ENCODE data around the gene PLGRKT.
"Not testable (repeated sequence)": the region's sequence is repeated elsewhere in the genome, so short reads cannot be mapped to it uniquely, and the experiment has no call there.

Gene PLGRKT

GRCh38 chr9:5466766-5467165 is 29.0 kb upstream of the PLGRKT start:
- Histone ChIP-seq H3K9me3 (no peaks in the 10 kb centered on the region), H3K27me3 (ENCODE audit: low read depth) (no peaks in the 10 kb centered on the region), H3K36me3 (replicated peaks) (no peaks in the 10 kb centered on the region), H3K4me1 (no peaks in the 10 kb centered on the region), H3K4me3 (no peak overlapping the region)
- no peak for DNase-seq (ENCODE audit: low spot score in 2 of 2)
- in situ Hi-C loops (cut with MboI; ENCODE audit: low sequenced_read_pairs): no loop called here

- Histone ChIP-seq H3K4me3 (no peak overlapping the region), H3K36me3 (replicated peaks) (no peaks in the 10 kb centered on the region), H3K4me1 (no peaks in the 10 kb centered on the region), H3K9me3 (no peaks in the 10 kb centered on the region), H3K27me3 (ENCODE audit: low read depth) (no peaks in the 10 kb centered on the region)
- in situ Hi-C loops (cut with MboI; ENCODE audit: low sequenced_read_pairs): no loop called here
- no peak for DNase-seq (ENCODE audit: low spot score in 2 of 2)
These were observed 28.3 kb upstream of the PLGRKT start for GRCh38 chr9:5466005-5466404.

GRCh38 chr9:5464831-5465330 is 27.2 kb upstream of the PLGRKT start:
- H3K4me1 ChIP-seq; H3K9me3 ChIP-seq; H3K36me3 ChIP-seq (replicated peaks); in situ Hi-C loops (cut with MboI; ENCODE audit: low sequenced_read_pairs); DNase-seq (ENCODE audit: low spot score in 2 of 2); H3K4me3 ChIP-seq; H3K27me3 ChIP-seq (ENCODE audit: low read depth): not testable (repeated sequence)

DNA sequence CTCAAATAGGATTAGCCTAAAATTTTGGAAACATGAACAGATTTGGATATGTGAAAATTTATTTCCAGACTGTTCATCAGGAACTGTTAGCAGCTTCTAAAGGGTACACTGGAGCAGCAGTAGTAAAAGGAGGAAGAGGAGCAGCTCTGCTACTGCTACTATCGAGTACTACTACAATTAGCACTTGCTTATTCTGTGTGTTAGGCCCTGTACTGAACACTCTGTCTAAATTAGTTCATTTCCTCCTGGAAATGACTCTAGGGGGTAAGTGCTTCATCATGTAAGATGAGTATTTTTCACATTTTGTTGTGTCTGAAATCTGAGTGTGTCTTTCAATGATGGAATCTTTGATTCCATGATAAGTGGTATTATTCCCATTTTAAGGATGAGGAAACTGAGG is 22.4 kb upstream of the PLGRKT start:
- Histone ChIP-seq H3K4me3 (no peak overlapping the region), H3K9me3 (no peaks in the 10 kb centered on the region), H3K36me3 (replicated peaks) (no peaks in the 10 kb centered on the region), H3K27me3 (ENCODE audit: low read depth) (no peaks in the 10 kb centered on the region), H3K4me1 (no peaks in the 10 kb centered on the region)
- DNase-seq (ENCODE audit: low spot score in 2 of 2): no peak
- in situ Hi-C loops (cut with MboI; ENCODE audit: low sequenced_read_pairs): no loop called here

DNA sequence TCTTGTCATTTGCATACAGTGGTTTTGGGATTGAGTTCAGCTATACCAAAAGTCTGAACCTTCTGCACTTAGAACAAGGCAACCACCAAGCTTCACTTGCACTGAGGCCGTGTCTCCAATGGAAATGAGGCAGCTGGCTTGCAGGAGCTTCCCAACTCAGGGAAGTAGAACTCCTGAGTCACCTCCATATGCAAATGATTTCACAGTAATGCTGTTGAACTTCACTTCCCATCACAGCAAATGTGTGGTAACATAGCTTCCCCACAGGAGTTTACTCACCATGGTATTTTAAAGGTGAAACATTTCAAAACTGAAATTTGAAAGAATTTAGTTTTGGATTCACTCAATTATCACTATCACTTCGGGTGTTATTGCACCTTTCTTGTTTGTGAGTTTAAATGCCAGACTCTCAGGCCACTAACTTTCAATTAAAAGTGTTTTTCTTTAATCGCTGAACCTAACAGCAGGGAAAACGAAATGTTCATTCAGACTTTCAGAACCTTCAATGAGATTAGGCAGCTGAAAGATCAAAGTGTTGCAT is 21.6 kb upstream of the PLGRKT start:
- Histone ChIP-seq H3K4me3 (no peak overlapping the region), H3K4me1 (no peaks in the 10 kb centered on the region), H3K27me3 (ENCODE audit: low read depth) (no peaks in the 10 kb centered on the region), H3K9me3 (no peaks in the 10 kb centered on the region), H3K36me3 (replicated peaks) (no peaks in the 10 kb centered on the region)
- no peak for DNase-seq (ENCODE audit: low spot score in 2 of 2)
- in situ Hi-C loops (cut with MboI; ENCODE audit: low sequenced_read_pairs): loop anchor here (10.0 kb wide), 1 partner anchor 125 kb away; no protein-coding TSS in a partner anchor

DNA sequence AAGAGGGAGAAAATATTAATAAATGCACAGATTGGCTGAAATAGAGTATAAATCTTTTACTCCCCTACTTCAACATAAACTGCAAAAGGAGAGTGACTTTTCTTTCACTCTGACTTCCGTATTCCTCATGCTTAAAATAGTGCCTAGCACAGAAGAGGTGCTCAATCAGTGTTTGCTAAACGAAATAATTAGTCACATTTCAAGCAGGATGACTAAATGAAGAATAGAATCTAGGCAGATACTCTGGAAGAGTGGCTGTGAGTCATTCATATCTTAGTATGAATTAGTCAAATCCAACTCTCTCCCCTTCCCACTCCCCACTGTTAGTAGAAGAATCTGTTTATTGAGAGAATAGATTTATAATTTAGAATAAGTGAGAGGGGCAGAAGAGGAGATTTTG is 17.5 kb upstream of the PLGRKT start:
- H3K36me3 ChIP-seq (replicated peaks): no peaks in the 10 kb centered on the region
- H3K4me3 ChIP-seq: no peak overlapping the region
- no peaks in the 10 kb centered on the region for H3K9me3 ChIP-seq
- H3K4me1 ChIP-seq: peaks cover 2% of the 10 kb centered on the region; the same call in 1 of the 2 replicates
- in situ Hi-C loops (cut with MboI; ENCODE audit: low sequenced_read_pairs): loop anchor here (10.0 kb wide), 1 partner anchor 130 kb away; no protein-coding TSS in a partner anchor
- H3K27me3 ChIP-seq (ENCODE audit: low read depth): no peaks in the 10 kb centered on the region
- DNase-seq (ENCODE audit: low spot score in 2 of 2): no peak

GRCh38 chr9:5453673-5454072 is 15.9 kb upstream of the PLGRKT start:
- H3K36me3 ChIP-seq (replicated peaks): no peaks in the 10 kb centered on the region
- no peaks in the 10 kb centered on the region for H3K27me3 ChIP-seq (ENCODE audit: low read depth)
- no peaks in the 10 kb centered on the region for H3K9me3 ChIP-seq
- in situ Hi-C loops (cut with MboI; ENCODE audit: low sequenced_read_pairs): loop anchor here (10.0 kb wide), 1 partner anchor 131 kb away; no protein-coding TSS in a partner anchor
- H3K4me1 ChIP-seq: peaks cover 7% of the 10 kb centered on the region
- DNase-seq (ENCODE audit: low spot score in 2 of 2): no peak
- no peak overlapping the region for H3K4me3 ChIP-seq

- DNase-seq (ENCODE audit: low spot score in 2 of 2): no peak
- H3K9me3 ChIP-seq: no peaks in the 10 kb centered on the region
- H3K36me3 ChIP-seq (replicated peaks): no peaks in the 10 kb centered on the region
- peaks cover 7% of the 10 kb centered on the region for H3K4me1 ChIP-seq
- no peak overlapping the region for H3K4me3 ChIP-seq
- in situ Hi-C loops (cut with MboI; ENCODE audit: low sequenced_read_pairs): loop anchor here (10.0 kb wide), 1 partner anchor 132 kb away; no protein-coding TSS in a partner anchor
- H3K27me3 ChIP-seq (ENCODE audit: low read depth): no peaks in the 10 kb centered on the region
These were observed 15.3 kb upstream of the PLGRKT start for GRCh38 chr9:5453004-5453403.

GRCh38 chr9:5452286-5452609 is 14.5 kb upstream of the PLGRKT start:
- Histone ChIP-seq H3K4me1 (peaks cover 7% of the 10 kb centered on the region), H3K9me3 (no peaks in the 10 kb centered on the region), H3K27me3 (ENCODE audit: low read depth) (no peaks in the 10 kb centered on the region), H3K36me3 (replicated peaks) (no peaks in the 10 kb centered on the region), H3K4me3 (no peak overlapping the region)
- no peak for DNase-seq (ENCODE audit: low spot score in 2 of 2)
- in situ Hi-C loops (cut with MboI; ENCODE audit: low sequenced_read_pairs): loop anchor here (10.0 kb wide), 1 partner anchor 133 kb away; no protein-coding TSS in a partner anchor

- H3K4me3 ChIP-seq: peak within 1 kb of the TSS; percentile 28
- peaks cover 7% of the 10 kb centered on the region for H3K4me1 ChIP-seq
- H3K27me3 ChIP-seq (ENCODE audit: low read depth): no peaks in the 10 kb centered on the region
- DNase-seq (ENCODE audit: low spot score in 2 of 2): peak; percentile 77 to 90
- in situ Hi-C loops (cut with MboI; ENCODE audit: low sequenced_read_pairs): loop anchor here (10.0 kb wide), 1 partner anchor 134 kb away; no protein-coding TSS in a partner anchor
- H3K36me3 ChIP-seq (replicated peaks): no peaks in the 10 kb centered on the region
- no peaks in the 10 kb centered on the region for H3K9me3 ChIP-seq
These were observed 12.8 kb upstream of the PLGRKT start, which contains the start of gene CD274 for GRCh38 chr9:5450359-5451091. Gene CD274 (plus strand): TSS chr9:5450542. CDS start chr9:5456114, 5,572 bp downstream.

GRCh38 chr9:5449521-5450358 is 12.0 kb upstream of the PLGRKT start:
- Histone ChIP-seq H3K4me1 (peaks cover 7% of the 10 kb centered on the region), H3K9me3 (no peaks in the 10 kb centered on the region), H3K27me3 (ENCODE audit: low read depth) (no peaks in the 10 kb centered on the region), H3K36me3 (replicated peaks) (no peaks in the 10 kb centered on the region), H3K4me3 (peak overlapping the region; percentile 28)
- DNase-seq (ENCODE audit: low spot score in 2 of 2): no peak
- in situ Hi-C loops (cut with MboI; ENCODE audit: low sequenced_read_pairs): loop anchor here (10.0 to 25.0 kb wide), 2 partner anchors 135 to 687 kb away; no protein-coding TSS in a partner anchor

DNA sequence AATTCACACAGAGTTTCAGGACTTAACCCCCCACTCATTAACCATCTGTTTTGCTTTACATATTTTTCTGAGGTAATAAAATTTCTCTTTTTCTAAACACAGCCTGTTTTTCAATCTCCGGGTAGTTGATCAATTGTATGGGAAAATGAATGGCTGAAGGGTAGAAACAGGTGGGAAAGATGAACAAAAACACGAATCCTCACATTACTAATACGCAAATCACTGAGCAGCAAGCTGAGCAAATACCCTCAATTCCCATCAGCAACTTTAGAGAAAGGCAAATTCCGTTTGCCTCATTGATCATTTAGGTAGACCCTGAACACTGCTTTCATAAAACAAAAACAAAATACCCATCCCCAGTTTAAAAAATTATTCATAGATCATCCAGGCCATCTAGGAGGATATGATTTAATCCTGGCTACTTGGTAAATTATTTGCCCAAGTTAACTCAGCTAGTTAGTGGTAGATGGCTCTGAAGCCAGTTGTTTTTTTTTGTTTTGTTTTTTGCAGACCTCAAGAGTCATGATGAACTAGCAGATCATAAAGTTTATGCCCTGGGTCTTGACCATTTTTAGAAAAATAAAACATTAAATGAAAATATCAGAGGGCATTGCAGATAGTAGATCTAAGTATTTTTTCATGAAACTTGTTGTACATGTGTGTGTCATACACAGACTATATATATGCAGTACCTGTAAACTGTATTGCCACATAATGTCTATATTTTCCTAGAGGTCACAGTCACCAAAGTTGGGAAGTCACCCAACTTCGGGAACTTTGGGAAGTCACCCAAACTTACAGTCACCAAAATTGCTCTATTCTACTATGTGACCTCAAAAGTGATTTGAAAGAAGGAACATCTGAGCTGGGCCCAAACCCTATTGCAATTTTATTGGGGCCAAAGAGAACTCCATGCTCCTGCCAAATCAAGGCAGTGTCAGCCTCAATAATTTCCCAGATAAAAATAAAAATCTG is 11.0 kb upstream of the PLGRKT start:
- in situ Hi-C loops (cut with MboI; ENCODE audit: low sequenced_read_pairs): loop anchor here (25.0 kb wide), 1 partner anchor 686 kb away; no protein-coding TSS in a partner anchor
- H3K4me3 ChIP-seq: no peak overlapping the region
- no peaks in the 10 kb centered on the region for H3K36me3 ChIP-seq (replicated peaks)
- H3K4me1 ChIP-seq: peaks cover 7% of the 10 kb centered on the region
- DNase-seq (ENCODE audit: low spot score in 2 of 2): no peak
- H3K27me3 ChIP-seq (ENCODE audit: low read depth): no peaks in the 10 kb centered on the region
- no peaks in the 10 kb centered on the region for H3K9me3 ChIP-seq

DNA sequence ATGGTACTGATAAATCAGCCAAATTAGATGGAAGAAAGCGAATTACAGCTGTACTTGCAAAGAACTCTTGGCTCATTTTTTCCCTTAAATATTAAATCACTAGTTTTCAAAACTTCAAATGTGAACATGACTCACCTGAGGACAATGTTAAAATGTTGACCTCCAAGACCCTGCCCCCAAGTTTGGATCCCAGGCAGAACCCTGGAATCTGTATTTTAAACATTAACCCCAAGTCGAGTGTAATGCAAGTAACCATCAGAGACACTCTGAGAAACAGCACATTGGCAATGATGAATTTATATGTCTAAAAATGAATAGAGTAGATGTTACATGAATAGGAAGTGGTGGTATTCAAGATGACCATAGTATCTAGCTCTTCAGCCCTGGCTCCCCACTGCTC is 10.3 kb upstream of the PLGRKT start:
- in situ Hi-C loops (cut with MboI; ENCODE audit: low sequenced_read_pairs): loop anchor here (25.0 kb wide), 1 partner anchor 686 kb away; no protein-coding TSS in a partner anchor

More for the DNA sequence above, 10.3 kb upstream of the PLGRKT start:
- H3K36me3 ChIP-seq (replicated peaks): no peaks in the 10 kb centered on the region
- no peak for DNase-seq (ENCODE audit: low spot score in 2 of 2)
- H3K27me3 ChIP-seq (ENCODE audit: low read depth): no peaks in the 10 kb centered on the region
- H3K9me3 ChIP-seq: no peaks in the 10 kb centered on the region
- peaks cover 7% of the 10 kb centered on the region for H3K4me1 ChIP-seq
- no peak overlapping the region for H3K4me3 ChIP-seq
